IMR-90 (cell line): Measurements from ENCODE around the gene TNNI3K.

Source experiments
- BHLHE40 ChIP-seq: fragments of 150-350 bp; IDR thresholded peaks from 2 replicates; pipeline ENCODE4 v1.6.1; 2016; ENCODE audit warnings: mild to moderate bottlenecking, low read depth, low read length
- CEBPB ChIP-seq: IDR thresholded peaks from 2 replicates; pipeline ENCODE4 v1.6.1; 2012; ENCODE audit warnings: low read depth, low read length, improper control_type of control experiment
- CHD1 ChIP-seq: IDR thresholded peaks from 2 replicates; pipeline ENCODE4 v1.6.1; 2012; ENCODE audit warnings: low read depth, low read length, improper control_type of control experiment
- FOS ChIP-seq: fragments of 150-350 bp; IDR thresholded peaks from 2 replicates; pipeline ENCODE4 v1.6.1; 2016; ENCODE audit warnings: low read depth, low read length
- MAFK ChIP-seq: IDR thresholded peaks from 2 replicates; pipeline ENCODE4 v1.6.1; 2012; ENCODE audit warnings: low read depth, low read length, improper control_type of control experiment
- MXI1 ChIP-seq: IDR thresholded peaks from 2 replicates; pipeline ENCODE4 v1.6.1; 2012; ENCODE audit warnings: low read depth, mild to moderate bottlenecking, low read length, moderate library complexity, borderline replicate concordance
- POLR2A ChIP-seq: IDR thresholded peaks from 2 replicates; pipeline ENCODE4 v1.6.1; 2012; ENCODE audit warnings: mild to moderate bottlenecking, low read depth, low read length
- RAD21 ChIP-seq: IDR thresholded peaks from 2 replicates; pipeline ENCODE4 v1.6.1; 2012; ENCODE audit warnings: low read length, improper control_type of control experiment
- RCOR1 ChIP-seq: IDR thresholded peaks from 2 replicates; pipeline ENCODE4 v1.6.1; 2012; ENCODE audit warnings: mild to moderate bottlenecking, low read length, improper control_type of control experiment; ENCODE audit not compliant: insufficient replicate concordance
- RFX5 ChIP-seq: IDR thresholded peaks from 2 replicates; pipeline ENCODE4 v1.8.0; 2012; ENCODE audit warnings: low read depth, mild to moderate bottlenecking, low read length, moderate library complexity
- SMC3 ChIP-seq: fragments of 150-350 bp; IDR thresholded peaks from 2 replicates; pipeline ENCODE4 v1.6.1; 2016; ENCODE audit warnings: low read depth, mild to moderate bottlenecking, antibody characterized with exemption, low read length, moderate library complexity
- TF ChIP-seq, protein P1 (sequence below): conservative IDR thresholded peaks from 2 replicates; pipeline ENCODE4 v1.5.1; 2012; ENCODE audit warnings: mild to moderate bottlenecking, low read depth, low read length, improper control_type of control experiment
- TF ChIP-seq, protein P2 (sequence below): fragments of 150-350 bp; IDR thresholded peaks from 2 replicates; pipeline ENCODE4 v1.6.1; 2016; ENCODE audit warnings: low read depth, mild to moderate bottlenecking, low read length, moderate library complexity, borderline replicate concordance
- TF ChIP-seq, protein P3 (sequence below): fragments of 150-350 bp; IDR thresholded peaks from 2 replicates; pipeline ENCODE4 v1.6.1; 2017; ENCODE audit warnings: mild to moderate bottlenecking, antibody characterized with exemption, low read length, low read depth

DNA sequence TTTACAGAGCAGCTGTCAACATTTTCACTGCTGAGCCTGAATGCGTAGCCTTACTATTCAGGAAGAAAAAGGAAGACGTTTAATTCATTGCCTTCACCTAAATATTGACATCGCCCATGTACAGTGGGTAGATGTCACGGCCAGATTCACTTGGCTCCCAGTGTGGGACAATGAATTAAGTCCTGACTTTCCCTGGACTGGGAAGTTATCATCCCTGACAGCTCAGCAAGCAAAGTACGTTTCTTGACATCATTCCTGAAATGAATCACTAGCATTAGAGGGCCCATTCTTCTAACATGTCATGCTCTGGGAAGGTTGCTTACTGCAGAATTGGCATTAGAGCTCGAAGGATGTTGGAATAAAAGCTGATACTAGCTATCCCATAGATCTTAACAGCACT, 239.4 kb downstream of the TNNI3K start:
- TF ChIP-seq, protein P1, sequence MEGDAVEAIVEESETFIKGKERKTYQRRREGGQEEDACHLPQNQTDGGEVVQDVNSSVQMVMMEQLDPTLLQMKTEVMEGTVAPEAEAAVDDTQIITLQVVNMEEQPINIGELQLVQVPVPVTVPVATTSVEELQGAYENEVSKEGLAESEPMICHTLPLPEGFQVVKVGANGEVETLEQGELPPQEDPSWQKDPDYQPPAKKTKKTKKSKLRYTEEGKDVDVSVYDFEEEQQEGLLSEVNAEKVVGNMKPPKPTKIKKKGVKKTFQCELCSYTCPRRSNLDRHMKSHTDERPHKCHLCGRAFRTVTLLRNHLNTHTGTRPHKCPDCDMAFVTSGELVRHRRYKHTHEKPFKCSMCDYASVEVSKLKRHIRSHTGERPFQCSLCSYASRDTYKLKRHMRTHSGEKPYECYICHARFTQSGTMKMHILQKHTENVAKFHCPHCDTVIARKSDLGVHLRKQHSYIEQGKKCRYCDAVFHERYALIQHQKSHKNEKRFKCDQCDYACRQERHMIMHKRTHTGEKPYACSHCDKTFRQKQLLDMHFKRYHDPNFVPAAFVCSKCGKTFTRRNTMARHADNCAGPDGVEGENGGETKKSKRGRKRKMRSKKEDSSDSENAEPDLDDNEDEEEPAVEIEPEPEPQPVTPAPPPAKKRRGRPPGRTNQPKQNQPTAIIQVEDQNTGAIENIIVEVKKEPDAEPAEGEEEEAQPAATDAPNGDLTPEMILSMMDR, result no peak
- TF ChIP-seq POLR2A, result no peak
- TF ChIP-seq SMC3, result no peak
- no peak for TF ChIP-seq CHD1
- no peak for TF ChIP-seq BHLHE40
- TF ChIP-seq, protein P2, sequence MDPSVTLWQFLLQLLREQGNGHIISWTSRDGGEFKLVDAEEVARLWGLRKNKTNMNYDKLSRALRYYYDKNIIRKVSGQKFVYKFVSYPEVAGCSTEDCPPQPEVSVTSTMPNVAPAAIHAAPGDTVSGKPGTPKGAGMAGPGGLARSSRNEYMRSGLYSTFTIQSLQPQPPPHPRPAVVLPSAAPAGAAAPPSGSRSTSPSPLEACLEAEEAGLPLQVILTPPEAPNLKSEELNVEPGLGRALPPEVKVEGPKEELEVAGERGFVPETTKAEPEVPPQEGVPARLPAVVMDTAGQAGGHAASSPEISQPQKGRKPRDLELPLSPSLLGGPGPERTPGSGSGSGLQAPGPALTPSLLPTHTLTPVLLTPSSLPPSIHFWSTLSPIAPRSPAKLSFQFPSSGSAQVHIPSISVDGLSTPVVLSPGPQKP, result no peak
- TF ChIP-seq RAD21, result no peak
- TF ChIP-seq, protein P3, sequence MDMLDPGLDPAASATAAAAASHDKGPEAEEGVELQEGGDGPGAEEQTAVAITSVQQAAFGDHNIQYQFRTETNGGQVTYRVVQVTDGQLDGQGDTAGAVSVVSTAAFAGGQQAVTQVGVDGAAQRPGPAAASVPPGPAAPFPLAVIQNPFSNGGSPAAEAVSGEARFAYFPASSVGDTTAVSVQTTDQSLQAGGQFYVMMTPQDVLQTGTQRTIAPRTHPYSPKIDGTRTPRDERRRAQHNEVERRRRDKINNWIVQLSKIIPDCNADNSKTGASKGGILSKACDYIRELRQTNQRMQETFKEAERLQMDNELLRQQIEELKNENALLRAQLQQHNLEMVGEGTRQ, result no peak
- no peak for TF ChIP-seq RCOR1
- no peak for TF ChIP-seq FOS
- TF ChIP-seq MAFK, result no peak
- no peak for TF ChIP-seq CEBPB
- no peak for TF ChIP-seq MXI1
- no peak for TF ChIP-seq RFX5
